SH-SY5Y (cell line): ENCODE measurements around the gene C12orf57.

Experiments
- GATA2 ChIP-seq: IDR thresholded peaks from 2 replicates; pipeline ENCODE4 v1.6.1; 2011; ENCODE audit warnings: mild to moderate bottlenecking, low read depth, low read length
- GATA3 ChIP-seq: IDR thresholded peaks from 2 replicates; pipeline ENCODE4 v1.6.1; 2011; ENCODE audit warnings: low read depth, mild to moderate bottlenecking, low read length, moderate library complexity

- no peak for TF ChIP-seq GATA2
- TF ChIP-seq GATA3, result no peak
Observed at GRCh38 chr12:6961695-6962284, 18.0 kb downstream of the C12orf57 start.
